HG03066 (cell line): ENCODE results near the gene DCST2.

Experiments used
- ATAC-seq: cut with Tn5 transposase; IDR thresholded peaks from one replicate; pipeline ENCODE4 v1.9.1; 2021; ENCODE audit warnings: low read depth; ENCODE audit not compliant: unreplicated experiment

Gene DCST2

GRCh38 chr1:155012026-155012546 is 21.5 kb downstream of the DCST2 start:
- ATAC-seq, result no peak

- ATAC-seq, result no peak
Observed at GRCh38 chr1:155011437-155012025, 22.1 kb downstream of the DCST2 start.

GRCh38 chr1:155011004-155011416 is 22.6 kb downstream of the DCST2 start:
- ATAC-seq, result no peak

- ATAC-seq, result no peak
Observed at GRCh38 chr1:155010211-155010918, 23.2 kb downstream of the DCST2 start.

- no peak for ATAC-seq
Observed at GRCh38 chr1:155009742-155010141, 23.8 kb downstream of the DCST2 start.

GRCh38 chr1:155009221-155009711 is 24.3 kb downstream of the DCST2 start:
- no peak for ATAC-seq

- no peak for ATAC-seq
Observed at GRCh38 chr1:155008015-155008941, 25.3 kb downstream of the DCST2 start.

- no peak for ATAC-seq
Observed at GRCh38 chr1:155007251-155007828, 26.2 kb downstream of the DCST2 start.

- ATAC-seq, result no peak
Observed at GRCh38 chr1:155006601-155007101, 26.9 kb downstream of the DCST2 start.

- ATAC-seq, result no peak
Observed at GRCh38 chr1:155005076-155006011, 28.2 kb downstream of the DCST2 start.

GRCh38 chr1:155004352-155005075 is 29.1 kb downstream of the DCST2 start:
- ATAC-seq, result no peak

GRCh38 chr1:155003766-155004351 is 29.7 kb downstream of the DCST2 start:
- ATAC-seq, result no peak

- ATAC-seq, result no peak
Observed at GRCh38 chr1:155003227-155003765, 30.3 kb downstream of the DCST2 start.

- no peak for ATAC-seq
Observed at GRCh38 chr1:155002464-155003226, 30.9 kb downstream of the DCST2 start, which contains the start of gene ZBTB7B. Gene ZBTB7B (plus strand): TSS chr1:155002802. CDS start chr1:155014661, 11,859 bp downstream.

GRCh38 chr1:155001675-155002463 is 31.7 kb downstream of the DCST2 start:
- peak; percentile 46 for ATAC-seq

GRCh38 chr1:155001425-155001674 is 32.2 kb downstream of the DCST2 start:
- ATAC-seq, result no peak
